Activated B cell treated with CpG ODN at 0.5 μM for 24 hours (primary cell): Measurements from ENCODE around the gene NPAP1. TPM values are rescaled to one million over a fixed set of nuclear protein-coding genes. Genes with fewer than 3 reads are reported as not detected.
"Not testable (repeated sequence)": the region's sequence is repeated elsewhere in the genome, so short reads cannot be mapped to it uniquely, and the experiment has no call there.

Experiments used
- ATAC-seq: fragments of 200-7000 bp; cut with Tn5 transposase; one replicate; pipeline ENCODE4 v1.10.0; 2021; ENCODE audit warnings: low read depth, mild to moderate bottlenecking, moderate library complexity
- CTCF ChIA-PET: fragments of 350-600 bp; sonication (Branson Sonifier 250); formaldehyde crosslinking; loops from one replicate; lab custom pipeline; 2021; ENCODE audit warnings: antibody characterized with exemption; lab: Charles Lee
- POLR2A ChIA-PET: fragments of 350-600 bp; sonication (Branson Sonifier 250); formaldehyde crosslinking; loops from one replicate; lab custom pipeline; 2021; ENCODE audit warnings: antibody characterized with exemption; lab: Charles Lee
- DNase-seq: peaks from one replicate; pipeline ENCODE4 v3.0.0; 2022
- H3K27ac Mint-ChIP-seq: one replicate; pipeline ENCODE4 v1.8.0; 2020; ENCODE audit warnings: mixed read lengths
- H3K27me3 Mint-ChIP-seq: one replicate; pipeline ENCODE4 v1.8.0; 2021; ENCODE audit warnings: mixed read lengths
- H3K36me3 Mint-ChIP-seq: one replicate; pipeline ENCODE4 v1.8.0; 2021; ENCODE audit warnings: low read depth, mixed read lengths
- H3K4me1 Mint-ChIP-seq: one replicate; pipeline ENCODE4 v1.8.0; 2021; ENCODE audit warnings: mixed read lengths
- H3K4me3 Mint-ChIP-seq: one replicate; pipeline ENCODE4 v1.8.0; 2020; ENCODE audit warnings: mild to moderate bottlenecking, mixed read lengths
- H3K9me3 Mint-ChIP-seq: one replicate; pipeline ENCODE4 v1.8.0; 2020; ENCODE audit warnings: mixed read lengths
- intact Hi-C: fragments of 100-400 bp; cut with micrococcal nuclease; formaldehyde crosslinking; loops from one replicate; pipeline ENCODE4 v1.15.1; 2024
- total RNA-seq: library from RNA; stranded (reverse); gene quantifications from 2 replicates; pipeline ENCODE4 v1.2.3, GENCODE V29; 2022
- TF ChIP-seq, protein P1 (sequence below): fragments of 200-600 bp; IDR thresholded peaks from one replicate; pipeline ENCODE4 v1.8.0; 2022; ENCODE audit warnings: antibody characterized with exemption, mild to moderate bottlenecking

Gene NPAP1, protein sequence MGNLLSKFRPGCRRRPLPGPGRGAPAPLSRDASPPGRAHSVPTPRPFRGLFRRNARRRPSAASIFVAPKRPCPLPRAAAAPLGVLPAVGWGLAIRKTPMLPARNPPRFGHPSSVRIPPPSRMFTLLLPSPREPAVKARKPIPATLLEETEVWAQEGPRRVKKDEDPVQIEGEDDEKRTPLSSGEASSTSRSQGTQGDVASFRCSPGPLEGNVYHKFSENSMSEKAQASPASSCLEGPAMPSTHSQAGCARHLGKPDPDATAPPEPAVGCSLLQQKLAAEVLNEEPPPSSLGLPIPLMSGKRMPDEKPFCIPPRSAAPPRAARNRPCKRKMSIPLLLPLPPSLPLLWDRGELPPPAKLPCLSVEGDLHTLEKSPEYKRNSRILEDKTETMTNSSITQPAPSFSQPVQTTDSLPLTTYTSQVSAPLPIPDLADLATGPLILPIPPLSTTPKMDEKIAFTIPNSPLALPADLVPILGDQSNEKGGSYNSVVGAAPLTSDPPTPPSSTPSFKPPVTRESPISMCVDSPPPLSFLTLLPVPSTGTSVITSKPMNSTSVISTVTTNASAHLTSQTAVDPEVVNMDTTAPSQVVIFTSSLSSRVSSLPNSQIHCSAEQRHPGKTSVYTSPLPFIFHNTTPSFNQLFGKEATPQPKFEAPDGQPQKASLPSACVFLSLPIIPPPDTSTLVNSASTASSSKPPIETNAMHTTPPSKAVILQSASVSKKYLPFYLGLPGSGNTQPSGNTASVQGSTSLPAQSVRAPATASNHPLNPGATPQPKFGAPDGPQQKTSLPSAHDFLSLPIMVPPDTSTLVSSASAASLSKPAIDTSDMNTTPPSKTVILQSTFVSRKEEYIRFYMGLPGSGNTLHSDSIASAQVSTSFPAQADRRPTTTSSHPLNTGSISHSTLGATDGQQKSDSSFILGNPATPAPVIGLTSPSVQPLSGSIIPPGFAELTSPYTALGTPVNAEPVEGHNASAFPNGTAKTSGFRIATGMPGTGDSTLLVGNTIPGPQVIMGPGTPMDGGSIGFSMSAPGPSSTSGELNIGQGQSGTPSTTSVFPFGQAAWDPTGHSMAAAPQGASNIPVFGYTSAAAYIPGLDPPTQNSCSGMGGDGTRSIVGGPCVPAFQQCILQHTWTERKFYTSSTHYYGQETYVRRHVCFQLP
- not detected in 2 replicates for total RNA-seq

DNA sequence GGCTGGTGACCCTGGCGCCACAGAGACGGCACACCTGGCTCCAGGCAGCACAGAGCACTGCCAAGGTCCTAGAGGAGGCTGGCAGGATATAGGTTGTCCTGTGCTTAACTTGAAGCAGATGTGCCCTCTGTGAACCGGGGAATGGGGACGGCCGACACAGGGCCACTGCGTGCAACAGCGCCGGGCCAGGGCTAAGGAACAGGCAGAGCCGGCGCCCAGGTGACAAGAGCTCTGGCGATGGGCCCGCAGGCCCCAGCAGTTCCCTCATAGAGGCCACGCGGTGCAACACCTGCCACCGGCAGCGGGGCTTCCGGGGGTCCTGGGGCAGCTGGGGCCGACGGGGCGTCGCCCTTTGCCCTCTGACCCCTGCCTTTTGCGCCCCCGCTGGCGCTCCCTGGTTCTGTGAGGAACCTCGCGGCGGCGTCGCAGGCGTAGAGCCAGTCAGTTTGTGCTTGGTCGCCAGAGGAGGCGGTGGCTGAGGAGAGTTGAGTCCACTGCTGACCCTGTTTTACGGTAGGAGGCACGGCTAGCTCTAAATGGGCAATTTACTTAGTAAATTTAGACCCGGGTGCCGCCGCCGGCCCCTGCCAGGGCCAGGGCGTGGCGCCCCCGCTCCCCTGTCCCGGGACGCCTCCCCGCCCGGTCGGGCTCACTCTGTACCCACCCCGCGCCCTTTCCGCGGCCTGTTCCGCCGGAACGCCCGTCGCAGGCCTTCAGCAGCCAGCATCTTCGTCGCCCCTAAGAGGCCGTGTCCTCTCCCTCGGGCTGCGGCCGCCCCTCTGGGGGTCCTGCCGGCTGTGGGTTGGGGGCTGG is at the start of gene NPAP1:
TSS of gene NPAP1 (plus strand) at position 444 of the 813 bp plus-strand sequence. CDS start at position 537, 93 bp downstream.
- H3K36me3 Mint-ChIP-seq: no peaks in the 10 kb centered on the region
- TF ChIP-seq, protein P1, sequence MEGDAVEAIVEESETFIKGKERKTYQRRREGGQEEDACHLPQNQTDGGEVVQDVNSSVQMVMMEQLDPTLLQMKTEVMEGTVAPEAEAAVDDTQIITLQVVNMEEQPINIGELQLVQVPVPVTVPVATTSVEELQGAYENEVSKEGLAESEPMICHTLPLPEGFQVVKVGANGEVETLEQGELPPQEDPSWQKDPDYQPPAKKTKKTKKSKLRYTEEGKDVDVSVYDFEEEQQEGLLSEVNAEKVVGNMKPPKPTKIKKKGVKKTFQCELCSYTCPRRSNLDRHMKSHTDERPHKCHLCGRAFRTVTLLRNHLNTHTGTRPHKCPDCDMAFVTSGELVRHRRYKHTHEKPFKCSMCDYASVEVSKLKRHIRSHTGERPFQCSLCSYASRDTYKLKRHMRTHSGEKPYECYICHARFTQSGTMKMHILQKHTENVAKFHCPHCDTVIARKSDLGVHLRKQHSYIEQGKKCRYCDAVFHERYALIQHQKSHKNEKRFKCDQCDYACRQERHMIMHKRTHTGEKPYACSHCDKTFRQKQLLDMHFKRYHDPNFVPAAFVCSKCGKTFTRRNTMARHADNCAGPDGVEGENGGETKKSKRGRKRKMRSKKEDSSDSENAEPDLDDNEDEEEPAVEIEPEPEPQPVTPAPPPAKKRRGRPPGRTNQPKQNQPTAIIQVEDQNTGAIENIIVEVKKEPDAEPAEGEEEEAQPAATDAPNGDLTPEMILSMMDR: no peak
- no peaks in the 10 kb centered on the region for H3K27me3 Mint-ChIP-seq
- H3K9me3 Mint-ChIP-seq: peaks cover 10% of the 10 kb centered on the region
- intact Hi-C loops: no loop called here
- POLR2A ChIA-PET: no interaction called here
- ATAC-seq: no peak
- no peak within 1 kb of the TSS for H3K4me3 Mint-ChIP-seq
- CTCF ChIA-PET: no interaction called here
- DNase-seq: no peak
- H3K27ac Mint-ChIP-seq: no peak within 1 kb of the TSS
- no peaks in the 10 kb centered on the region for H3K4me1 Mint-ChIP-seq

DNA sequence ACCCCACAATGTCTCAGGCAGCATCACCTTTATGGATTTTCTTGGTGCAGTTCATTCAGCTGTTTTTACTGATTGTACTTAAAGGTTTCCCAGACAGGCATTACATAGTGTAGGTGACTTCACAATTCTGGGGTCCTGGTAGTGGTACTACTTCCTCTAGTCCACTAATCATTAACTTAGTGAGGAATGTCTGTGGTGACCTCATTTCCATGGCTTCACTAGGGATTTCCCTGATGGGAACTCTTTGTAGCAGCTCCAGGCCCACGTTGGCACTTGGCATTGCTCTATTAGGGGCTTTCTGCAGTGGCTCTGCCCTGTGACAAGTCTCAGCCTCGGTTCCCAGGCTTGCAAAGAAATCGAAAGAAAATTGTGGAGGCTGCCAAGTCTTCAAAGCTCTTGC is 48.1 kb upstream of the NPAP1 start:
- intact Hi-C loops: no loop called here
- Mint-ChIP-seq H3K9me3 (peaks cover 20% of the 10 kb centered on the region), H3K4me3 (no peak overlapping the region), H3K27me3 (no peaks in the 10 kb centered on the region), H3K27ac (no peak overlapping the region), H3K36me3 (no peaks in the 10 kb centered on the region), H3K4me1 (no peaks in the 10 kb centered on the region)
- POLR2A ChIA-PET: no interaction called here
- TF ChIP-seq, protein P1: no peak
- DNase-seq (no peak), ATAC-seq (no peak)
- CTCF ChIA-PET: no interaction called here

DNA sequence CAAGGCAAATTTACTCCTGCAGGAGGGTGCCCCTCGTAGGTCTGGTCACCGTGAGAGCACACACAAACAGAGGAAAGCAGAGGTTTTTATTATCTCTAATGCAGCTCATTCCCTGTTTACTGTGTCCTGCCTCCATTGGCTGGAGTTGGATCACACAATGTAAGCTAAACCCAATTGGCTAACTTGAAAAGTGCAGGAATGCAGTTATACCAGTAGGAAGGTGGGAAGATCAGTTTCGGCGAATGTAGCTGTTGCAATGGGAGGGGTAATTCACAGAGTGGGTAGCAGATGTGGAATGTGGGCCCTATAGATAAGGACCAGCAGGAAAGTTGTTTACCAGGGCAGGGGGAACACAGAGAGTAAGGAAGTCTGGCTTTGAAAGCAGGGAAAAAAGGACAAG is 42.5 kb upstream of the NPAP1 start:
- intact Hi-C loops: no loop called here
- Mint-ChIP-seq H3K27ac (no peak overlapping the region), H3K4me1 (no peaks in the 10 kb centered on the region), H3K4me3 (no peak overlapping the region), H3K9me3 (peaks cover 30% of the 10 kb centered on the region), H3K36me3 (no peaks in the 10 kb centered on the region), H3K27me3 (no peaks in the 10 kb centered on the region)
- CTCF ChIA-PET: no interaction called here
- TF ChIP-seq, protein P1: no peak
- ATAC-seq (no peak), DNase-seq (no peak)
- POLR2A ChIA-PET: no interaction called here

DNA sequence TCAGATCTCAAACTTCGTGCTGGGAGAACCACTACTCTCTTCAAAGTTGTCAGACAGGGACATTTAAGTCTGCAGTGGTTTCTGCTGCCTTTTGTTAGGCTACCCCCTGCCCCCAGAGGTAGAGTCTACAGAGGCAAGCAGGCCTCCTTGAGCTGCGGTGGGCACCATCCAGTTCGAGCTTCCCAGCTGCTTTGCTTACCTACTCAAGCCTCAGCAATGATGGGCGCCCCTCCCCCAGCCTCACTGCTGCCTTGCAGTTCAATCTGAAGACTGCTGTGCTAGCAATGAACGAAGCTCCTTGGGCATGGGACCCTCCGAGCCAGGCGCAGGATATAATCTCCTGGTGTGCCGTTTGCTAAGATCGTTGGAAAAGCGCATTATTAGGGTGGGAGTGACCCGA is 36.2 kb upstream of the NPAP1 start:
- POLR2A ChIA-PET, H3K36me3 Mint-ChIP-seq, ATAC-seq, DNase-seq, CTCF ChIA-PET, intact Hi-C loops, H3K27me3 Mint-ChIP-seq, H3K4me1 Mint-ChIP-seq, H3K27ac Mint-ChIP-seq, H3K4me3 Mint-ChIP-seq: not testable (repeated sequence)
- H3K9me3 Mint-ChIP-seq: peaks cover 22% of the 10 kb centered on the region

DNA sequence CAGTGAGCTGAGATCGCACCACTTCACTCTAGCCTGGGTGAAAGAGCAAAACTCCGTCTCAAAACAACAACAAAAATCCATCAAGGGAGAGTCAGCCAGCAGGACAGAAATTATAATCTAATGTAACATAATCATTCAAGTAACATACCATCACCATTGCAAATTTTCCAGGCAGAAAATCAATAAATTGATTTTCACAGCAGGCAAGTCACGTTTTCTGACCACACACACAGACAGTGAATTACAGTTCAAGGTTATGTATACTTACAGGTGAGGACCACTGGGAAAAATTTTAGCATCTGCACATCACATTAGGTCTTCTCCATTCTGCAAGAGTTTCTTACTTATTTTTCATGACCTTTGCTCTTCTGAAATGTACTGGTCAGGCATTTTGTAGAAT is 29.9 kb upstream of the NPAP1 start:
- ChIA-PET POLR2A (no interaction called here), CTCF (no interaction called here)
- no peaks in the 10 kb centered on the region for H3K36me3 Mint-ChIP-seq
- H3K27ac Mint-ChIP-seq: no peak overlapping the region
- no peaks in the 10 kb centered on the region for H3K4me1 Mint-ChIP-seq
- DNase-seq (no peak), ATAC-seq (no peak)
- no peaks in the 10 kb centered on the region for H3K27me3 Mint-ChIP-seq
- TF ChIP-seq, protein P1: no peak
- peaks cover 10% of the 10 kb centered on the region for H3K9me3 Mint-ChIP-seq
- intact Hi-C loops: no loop called here
- H3K4me3 Mint-ChIP-seq: no peak overlapping the region
